ENCODE measurements around the gene MS4A10. TPM values are rescaled to one million over a fixed set of nuclear protein-coding genes. Genes with fewer than 3 reads are reported as not detected.

The MS4A10 gene
- total and polyA plus RNA-seq, 4 donors = not detected

GRCh38 chr11:60845338-60845737 is 60.2 kb downstream of the MS4A10 start:
- Histone ChIP-seq H3K36me3 (ENCODE audit: control insufficient read depth in 4 of 4, insufficient read depth in 3 of 4, low read depth in 1 of 4, low read length in 3 of 4) (peaks cover 0 to 22% (median under 1%) of the 10 kb centered on the region in 4 donors), H3K4me1 (ENCODE audit: control insufficient read depth in 4 of 4, insufficient read depth in 4 of 4, low read length in 3 of 4) (peaks cover 4 to 28% (median 19%) of the 10 kb centered on the region in 4 donors), H3K27ac (ENCODE audit: low read depth in 1 of 2, low read length in 2 of 2) (no peak overlapping the region), H3K27me3 (ENCODE audit: control insufficient read depth in 4 of 4, insufficient read depth in 4 of 4, low read length in 3 of 4) (no peaks in the 10 kb centered on the region), H3K9me3 (ENCODE audit: control insufficient read depth in 4 of 4, low read length in 3 of 4) (no peaks in the 10 kb centered on the region), H3K4me3 (ENCODE audit: low read depth in 1 of 3, low read length in 3 of 3) (no peak overlapping the region), H3K9ac (ENCODE audit: low read depth in 1 of 2, low read length in 2 of 2) (no peak overlapping the region)
- 96% methylated on average over 8 of the region's 8 CpGs for WGBS
- TF ChIP-seq TAF1 (conservative IDR thresholded peaks at IDR 0.05) (no peak), EGR1 (IDR thresholded peaks at IDR 0.05; ENCODE audit: low read depth in 2 of 2) (no peak)
- no peak for DNase-seq (ENCODE audit: low spot score)

GRCh38 chr11:60847281-60847680 is 62.1 kb downstream of the MS4A10 start:
- no peaks in the 10 kb centered on the region for H3K27me3 ChIP-seq (ENCODE audit: control insufficient read depth in 4 of 4, insufficient read depth in 4 of 4, low read length in 3 of 4)
- TF ChIP-seq GABPA (IDR thresholded peaks at IDR 0.05 in 1 of 2, conservative IDR thresholded peaks at IDR 0.05 in 1 of 2) (no peak), FOXA1 (IDR thresholded peaks at IDR 0.05) (no peak), RAD21 (IDR thresholded peaks at IDR 0.05) (no peak), JUND (IDR thresholded peaks at IDR 0.05) (no peak), SP1 (IDR thresholded peaks at IDR 0.05) (no peak), EGR1 (IDR thresholded peaks at IDR 0.05; ENCODE audit: low read depth in 2 of 2) (no peak), TAF1 (conservative IDR thresholded peaks at IDR 0.05) (no peak), REST (IDR thresholded peaks at IDR 0.05) (no peak), ATF3 (IDR thresholded peaks at IDR 0.05) (no peak), ZBTB33 (IDR thresholded peaks at IDR 0.05) (no peak), RXRA (IDR thresholded peaks at IDR 0.05) (no peak), YY1 (IDR thresholded peaks at IDR 0.05) (no peak), MAX (IDR thresholded peaks at IDR 0.05) (no peak), HNF4G (IDR thresholded peaks at IDR 0.05) (no peak), FOXA2 (IDR thresholded peaks at IDR 0.05) (no peak)
- no peak overlapping the region for H3K27ac ChIP-seq (ENCODE audit: low read depth in 1 of 2, low read length in 2 of 2)
- WGBS = 85% methylated on average over 13 of the region's 13 CpGs
- no peak overlapping the region for H3K9ac ChIP-seq (ENCODE audit: low read depth in 1 of 2, low read length in 2 of 2)
- no peak overlapping the region for H3K4me3 ChIP-seq (ENCODE audit: low read depth in 1 of 3, low read length in 3 of 3)
- no peaks in the 10 kb centered on the region for H3K9me3 ChIP-seq (ENCODE audit: control insufficient read depth in 4 of 4, low read length in 3 of 4)
- H3K4me1 ChIP-seq (ENCODE audit: control insufficient read depth in 4 of 4, insufficient read depth in 4 of 4, low read length in 3 of 4) = peaks cover 4 to 32% (median 25%) of the 10 kb centered on the region in 4 donors
- DNase-seq (ENCODE audit: low spot score) = no peak
- H3K36me3 ChIP-seq (ENCODE audit: control insufficient read depth in 4 of 4, insufficient read depth in 3 of 4, low read depth in 1 of 4, low read length in 3 of 4) = peaks cover 0 to 30% (median 2%) of the 10 kb centered on the region in 4 donors
